HepG2 (cell line): Measurements from ENCODE around the gene ZBED1. TPM values are rescaled to one million over a fixed set of nuclear protein-coding genes. Genes with fewer than 3 reads are reported as not detected.
"Not testable (repeated sequence)": the region's sequence is repeated elsewhere in the genome, so short reads cannot be mapped to it uniquely, and the experiment has no call there.

Experiments used
- ATAC-seq: fragments of 200-7000 bp; cut with Tn5 transposase; 3 replicates; pipeline ENCODE4 v1.9.1; 2020; ENCODE audit warnings: mild to moderate bottlenecking, moderate library complexity
- BruUV-seq: library from RNA; stranded (reverse); fragments of 400-500 nt; replicated peaks from 2 replicates; lab custom pipeline; 2021; lab: Mats Ljungman, UMichigan
- CTCF ChIA-PET: fragments of 300-600 bp; formaldehyde crosslinking; extraction: SDS; loops from one replicate; lab custom pipeline; 2021; ENCODE audit warnings: low total read pairs, inconsistent platforms, low intra/inter-chr PET ratio; lab: Yijun Ruan, JAX
- POLR2A ChIA-PET: fragments of 350-600 bp; sonication (Branson Sonifier 250); formaldehyde crosslinking; loops from one replicate; lab custom pipeline; 2020; ENCODE audit warnings: antibody characterized with exemption, inconsistent platforms; lab: Yijun Ruan, JAX
- DNase-seq: peaks from one replicate; pipeline ENCODE4 v3.0.0-alpha.2; 2015; ENCODE audit warnings: low spot score
- FAIRE-seq: peaks from 3 replicates; lab custom pipeline; 2011; peaks lifted over from hg19 to GRCh38; lab: Jason Lieb, UNC
- H2AFZ ChIP-seq: one replicate; pipeline ENCODE4 v1.6.1; 2011; ENCODE audit warnings: low read length, inconsistent platforms
- H3K27ac ChIP-seq: fragments of 300-600 bp; 3 replicates; pipeline ENCODE4 v1.8.0; 2011; ENCODE audit warnings: mixed run types, mild to moderate bottlenecking, mixed read lengths, low read length, inconsistent platforms; ENCODE audit not compliant: insufficient read depth; ENCODE audit errors: extremely low read length
- H3K27me3 ChIP-seq, 2 experiments: fragments of 200-600 bp in 1 of 2; 2 replicates in 1 of 2; 3 replicates in 1 of 2; pipeline versions ENCODE4 v1.6.0 to v1.8.0; 2011; ENCODE audit warnings: low read length in 2 of 2, mild to moderate bottlenecking in 2 of 2, moderate library complexity in 2 of 2, inconsistent platforms in 1 of 2; ENCODE audit not compliant: insufficient read depth in 2 of 2, control insufficient read depth in 1 of 2
- H3K36me3 ChIP-seq, 2 experiments: fragments of 200-600 bp in 1 of 2; replicated peaks in 1 of 2; 2 replicates in 1 of 2; 3 replicates in 1 of 2; pipeline versions ENCODE4 v1.5.1 to v1.8.0; 2011; ENCODE audit warnings: low read length in 2 of 2, inconsistent platforms in 1 of 2; ENCODE audit not compliant: insufficient read depth in 2 of 2, control insufficient read depth in 1 of 2
- H3K4me1 ChIP-seq: 2 replicates; pipeline ENCODE4 v1.5.1; 2012; ENCODE audit warnings: low read length, inconsistent platforms; ENCODE audit not compliant: insufficient read depth
- H3K4me2 ChIP-seq: 2 replicates; pipeline ENCODE4 v1.6.0; 2011; ENCODE audit warnings: low read depth, low read length, inconsistent platforms
- H3K4me3 ChIP-seq, 3 experiments: fragments of 200-600 bp in 1 of 3; sonication (generic), shearing (Covaris generic) in 1 of 3; replicated peaks in 1 of 3; 2 replicates each; pipeline ENCODE4 v1.5.1; 2011 to 2016; ENCODE audit warnings: low read length in 3 of 3, inconsistent platforms in 2 of 3, low read depth in 2 of 3, mild to moderate bottlenecking in 2 of 3, control low read depth in 1 of 3, mixed read lengths in 1 of 3; ENCODE audit not compliant: insufficient read depth in 1 of 3
- H3K79me2 ChIP-seq: one replicate; pipeline ENCODE4 v1.6.1; 2011; ENCODE audit warnings: low read length, inconsistent platforms; ENCODE audit not compliant: insufficient read depth
- H3K9ac ChIP-seq: 2 replicates; pipeline ENCODE4 v1.6.0; 2011; ENCODE audit warnings: mild to moderate bottlenecking, low read depth, low read length, inconsistent platforms; ENCODE audit not compliant: insufficient read depth
- H3K9me3 ChIP-seq: 2 replicates; pipeline ENCODE4 v1.5.1; 2012; ENCODE audit warnings: mild to moderate bottlenecking, low read length
- H4K20me1 ChIP-seq: 2 replicates; pipeline ENCODE4 v1.6.0; 2011; ENCODE audit warnings: inconsistent platforms, mild to moderate bottlenecking, low read length, moderate library complexity; ENCODE audit not compliant: insufficient read depth
- AKNA ChIP-seq: sonication (generic); formaldehyde crosslinking; IDR thresholded peaks from 2 replicates; pipeline ENCODE4 v1.4.0; 2020; ENCODE audit warnings: missing genetic modification reagents, borderline replicate concordance
- FOXO4 ChIP-seq: sonication (generic); formaldehyde crosslinking; conservative IDR thresholded peaks from 2 replicates; pipeline ENCODE4 v1.8.1; 2023; ENCODE audit warnings: missing genetic modification reagents
- HDAC1 ChIP-seq: sonication (generic); formaldehyde crosslinking; IDR thresholded peaks from 2 replicates; pipeline ENCODE4 v1.5.1; 2020; ENCODE audit warnings: mild to moderate bottlenecking, missing genetic modification reagents
- HNF4A ChIP-seq: sonication (generic); formaldehyde crosslinking; IDR thresholded peaks from 2 replicates; pipeline ENCODE4 v1.4.0; 2020; ENCODE audit warnings: missing genetic modification reagents
- POLR2A ChIP-seq, 2 experiments: IDR thresholded peaks; 2 replicates each; pipeline ENCODE4 v1.6.1; 2011; ENCODE audit warnings: low read depth in 2 of 2, low read length in 2 of 2, mild to moderate bottlenecking in 1 of 2, moderate library complexity in 1 of 2; ENCODE audit not compliant: insufficient read depth in 1 of 2
- RBFOX2 ChIP-seq: fragments of 200-400 bp; formaldehyde crosslinking; IDR thresholded peaks from 2 replicates; pipeline ENCODE4 v1.6.1; 2017; ENCODE audit warnings: low read depth, mild to moderate bottlenecking, low read length
- ZNF619 ChIP-seq: sonication (generic); formaldehyde crosslinking; IDR thresholded peaks from 2 replicates; pipeline ENCODE4 v1.4.0; 2020; ENCODE audit warnings: mild to moderate bottlenecking, missing genetic modification reagents
- ZNF800 ChIP-seq: sonication (generic); formaldehyde crosslinking; IDR thresholded peaks from 2 replicates; pipeline ENCODE4 v1.4.0; 2020; ENCODE audit warnings: missing genetic modification reagents
- ZSCAN25 ChIP-seq: sonication (generic); formaldehyde crosslinking; IDR thresholded peaks from 2 replicates; pipeline ENCODE4 v1.8.0; 2022; ENCODE audit warnings: mild to moderate bottlenecking, missing genetic modification reagents
- WGBS: methylation state at CpG from one replicate; pipeline ENCODE4 v1.1.6; 2017; ENCODE audit warnings: low lambda C conversion rate; 5-methylcytosine and 5-hydroxymethylcytosine counted together
- in situ Hi-C: cut with HindIII; loops from 2 replicates; pipeline ENCODE4 v1.10.0; 2017; ENCODE audit warnings: low pct_unique_long_range_greater_than_20kb; ENCODE audit not compliant: extremely low pct_ligation_motif_present
- intact Hi-C: fragments of 100-400 bp; cut with micrococcal nuclease; formaldehyde crosslinking; loops from one replicate; pipeline ENCODE4 v1.10.0; 2022; ENCODE audit not compliant: unreplicated experiment
- polyA plus RNA-seq, 8 experiments: library from polyadenylated mRNA; depleted of rRNA in 3 of 8; stranded (reverse) in 7 of 8; unstranded in 1 of 8; fragments of >200 nt; fragmentation: Illumina TruSeq in 4 of 8; extraction: Trizol in 4 of 8; gene quantifications; 2 replicates each; pipeline versions ENCODE4 v1.2.1 to v1.2.3, GENCODE V29; 2011 to 2016; ENCODE audit warnings: low read depth in 4 of 8, missing spikeins in 1 of 8, mixed read lengths in 1 of 8; ENCODE audit not compliant: insufficient read depth in 1 of 8
- total RNA-seq, 5 experiments: library from RNA; depleted of rRNA; stranded (reverse); fragments of >200 nt; fragmentation: Illumina TruSeq; extraction: Trizol; gene quantifications; 2 replicates each; pipeline ENCODE4 v1.2.3, GENCODE V29; 2016; ENCODE audit warnings: low read depth in 1 of 5

Gene ZBED1
- total and polyA plus RNA-seq, 2 of the 13 experiments (the other 11 are each of a cell fraction or from before 2014, with no cell fraction given): 20.0 to 29.8 TPM

GRCh38 chrX:2457289-2458133 is 43.3 kb downstream of the ZBED1 start:
- Histone ChIP-seq H3K4me2 (no peak overlapping the region), H2AFZ (no peak overlapping the region), H3K79me2 (peaks cover 8% of the 10 kb centered on the region), H4K20me1 (no peaks in the 10 kb centered on the region; the same call in 1 of the 2 replicates), H3K9me3 (no peaks in the 10 kb centered on the region), H3K27me3 (no peaks in the 10 kb centered on the region), H3K27ac (no peak overlapping the region), H3K4me1 (no peaks in the 10 kb centered on the region; the same call in 1 of the 2 replicates), H3K36me3 (no peaks in the 10 kb centered on the region), H3K9ac (no peak overlapping the region), H3K4me3 (no peak overlapping the region)
- no peak for TF ChIP-seq ZSCAN25 (CRISPR knock-in tag)
- no peak for TF ChIP-seq HDAC1 (CRISPR knock-in tag)
- no peak for TF ChIP-seq AKNA (CRISPR knock-in tag)
- no peak for TF ChIP-seq RBFOX2
- no peak for TF ChIP-seq ZNF619 (CRISPR knock-in tag)
- TF ChIP-seq ZNF800 (CRISPR knock-in tag): no peak
- TF ChIP-seq POLR2A (IDR thresholded peaks at IDR 0.05; ENCODE audit: insufficient read depth in 1 of 2, low read depth in 2 of 2, low read length in 2 of 2): no peak
- TF ChIP-seq HNF4A: no peak
- TF ChIP-seq FOXO4 (CRISPR knock-in tag): no peak
- in situ Hi-C loops (no loop called here), intact Hi-C loops (no loop called here)
- no peak for DNase-seq
- WGBS: 94% methylated on average over 24 of the region's 26 CpGs
- no peak for ATAC-seq
- ChIA-PET POLR2A (no interaction called here), CTCF (no interaction called here)
- no TSS peak for BruUV-seq
- no peak for FAIRE-seq

GRCh38 chrX:2456091-2456490 is 44.7 kb downstream of the ZBED1 start:
- in situ Hi-C loops, H3K36me3 ChIP-seq, FAIRE-seq, H3K27me3 ChIP-seq, H4K20me1 ChIP-seq, H3K4me3 ChIP-seq, BruUV-seq, H2AFZ ChIP-seq, H3K9me3 ChIP-seq, intact Hi-C loops, POLR2A ChIA-PET, ATAC-seq, DNase-seq, H3K4me2 ChIP-seq, H3K9ac ChIP-seq, H3K4me1 ChIP-seq, CTCF ChIA-PET, H3K27ac ChIP-seq: not testable (repeated sequence)
- 89% methylated on average over 8 of the region's 8 CpGs for WGBS
- H3K79me2 ChIP-seq: peaks cover 11% of the 10 kb centered on the region
